H1 (cell line): ENCODE measurements around the gene ZNF516. TPM values are rescaled to one million over a fixed set of nuclear protein-coding genes. Genes with fewer than 3 reads are reported as not detected.
A peak's percentile ranks its signal among the peaks of the same experiment; 100 is the strongest.

ENCODE experiments used
- CTCF ChIA-PET: fragments of 300-600 bp; sonication (Branson Sonifier 250); formaldehyde crosslinking; loops from one replicate; lab custom pipeline; 2021; ENCODE audit not compliant: partially characterized antibody; lab: Charles Lee
- POLR2A ChIA-PET: fragments of 300-600 bp; sonication (Branson Sonifier 250); formaldehyde crosslinking; loops from one replicate; lab custom pipeline; 2021; ENCODE audit warnings: inconsistent platforms; ENCODE audit not compliant: partially characterized antibody; lab: Charles Lee
- DNase-seq, 2 experiments: peaks; one replicate each; pipeline versions ENCODE4 v3.0.0 to v3.0.0-alpha.2; 2010 to 2022; ENCODE audit warnings: low spot score in 2 of 2, low read depth in 1 of 2, mixed read lengths in 1 of 2
- FAIRE-seq: peaks from 2 replicates; lab custom pipeline; 2011; peaks lifted over from hg19 to GRCh38; lab: Jason Lieb, UNC
- H2AFZ ChIP-seq: 2 replicates; pipeline ENCODE4 v1.8.1; 2012; ENCODE audit warnings: low read length, inconsistent platforms
- H2AK5ac ChIP-seq: 2 replicates; pipeline ENCODE4 v1.6.1; 2013; ENCODE audit warnings: low read depth, low read length
- H2BK120ac ChIP-seq: replicated peaks from 2 replicates; pipeline ENCODE3; 2013; ENCODE audit warnings: low read depth, low read length, inconsistent platforms
- H2BK12ac ChIP-seq: 2 replicates; pipeline ENCODE4 v1.6.1; 2013; ENCODE audit warnings: low read depth, low read length
- H2BK15ac ChIP-seq: 2 replicates; pipeline ENCODE4 v1.6.1; 2013; ENCODE audit warnings: low read length
- H2BK20ac ChIP-seq: 2 replicates; pipeline ENCODE4 v1.6.1; 2013; ENCODE audit warnings: low read length
- H2BK5ac ChIP-seq: 2 replicates; pipeline ENCODE4 v1.6.1; 2013; ENCODE audit warnings: low read depth, low read length
- H3K14ac ChIP-seq: 2 replicates; pipeline ENCODE4 v1.6.1; 2013; ENCODE audit warnings: inconsistent platforms; ENCODE audit not compliant: insufficient read length
- H3K18ac ChIP-seq: 2 replicates; pipeline ENCODE4 v1.6.1; 2013; ENCODE audit warnings: low read length; ENCODE audit errors: extremely low read depth
- H3K23ac ChIP-seq: 2 replicates; pipeline ENCODE4 v1.6.1; 2013; ENCODE audit warnings: inconsistent platforms; ENCODE audit not compliant: insufficient read length
- H3K23me2 ChIP-seq: 2 replicates; pipeline ENCODE4 v1.6.1; 2013; ENCODE audit warnings: low read depth, low read length
- H3K27ac ChIP-seq: 2 replicates; pipeline ENCODE4 v1.6.1; 2011; ENCODE audit warnings: low read depth, low read length, inconsistent platforms
- H3K27me3 ChIP-seq, 4 experiments: replicated peaks in 1 of 4; 1 replicate in 1 of 4; 2 replicates in 3 of 4; pipeline versions ENCODE4 v1.6.1 to v1.8.1; 2011 to 2013; ENCODE audit warnings: low read length in 3 of 4, mild to moderate bottlenecking in 3 of 4, inconsistent platforms in 2 of 4, mixed read lengths in 2 of 4, moderate library complexity in 1 of 4; ENCODE audit not compliant: control insufficient read depth in 3 of 4, insufficient read depth in 3 of 4; ENCODE audit errors: extremely low read depth in 1 of 4
- H3K36me3 ChIP-seq, 4 experiments: 2 replicates each; pipeline versions ENCODE4 v1.6.1 to v1.8.1; 2011 to 2013; ENCODE audit warnings: mild to moderate bottlenecking in 4 of 4, low read length in 3 of 4, moderate library complexity in 2 of 4, control low read depth in 1 of 4, inconsistent platforms in 1 of 4; ENCODE audit not compliant: insufficient read depth in 4 of 4, control insufficient read depth in 2 of 4
- H3K4ac ChIP-seq: replicated peaks from 2 replicates; pipeline ENCODE3; 2013; ENCODE audit warnings: low read length, low read depth, mixed read lengths, inconsistent platforms; ENCODE audit not compliant: insufficient read length
- H3K4me1 ChIP-seq, 4 experiments: replicated peaks in 1 of 4; 1 replicate in 1 of 4; 2 replicates in 3 of 4; pipeline versions ENCODE4 v1.6.1 to v1.8.1; 2011 to 2013; ENCODE audit warnings: low read length in 3 of 4, inconsistent platforms in 2 of 4, mixed read lengths in 1 of 4; ENCODE audit not compliant: insufficient read depth in 4 of 4, control insufficient read depth in 3 of 4
- H3K4me2 ChIP-seq, 2 experiments: 2 replicates each; pipeline versions ENCODE4 v1.6.1 to v1.8.1; 2011 to 2013; ENCODE audit warnings: low read depth in 2 of 2, low read length in 2 of 2, control low read depth in 1 of 2, inconsistent platforms in 1 of 2, mild to moderate bottlenecking in 1 of 2; ENCODE audit not compliant: insufficient read depth in 1 of 2
- H3K4me3 ChIP-seq, 4 experiments: fragments of 200-600, 300-600 bp in 1 of 4; sonication (generic), shearing (Covaris generic), sonication (Bioruptor Twin) in 1 of 4; 2 replicates each; pipeline versions ENCODE4 v1.5.1 to v1.8.1; 2011 to 2016; ENCODE audit warnings: low read length in 4 of 4, low read depth in 3 of 4, control low read depth in 2 of 4, inconsistent platforms in 2 of 4, mild to moderate bottlenecking in 2 of 4, mixed read lengths in 1 of 4, moderate library complexity in 1 of 4; ENCODE audit not compliant: insufficient read depth in 2 of 4; ENCODE audit errors: extremely low read depth in 1 of 4
- H3K56ac ChIP-seq: replicated peaks from 2 replicates; pipeline ENCODE3; 2013; ENCODE audit warnings: low read depth, mild to moderate bottlenecking, mixed read lengths, low read length, inconsistent platforms; ENCODE audit not compliant: insufficient read length
- H3K79me1 ChIP-seq: 2 replicates; pipeline ENCODE4 v1.6.1; 2013; ENCODE audit warnings: low read depth, low read length, control low read depth
- H3K79me2 ChIP-seq, 2 experiments: 2 replicates each; pipeline versions ENCODE4 v1.6.1 to v1.8.1; 2012 to 2013; ENCODE audit warnings: low read length in 2 of 2, mild to moderate bottlenecking in 2 of 2, inconsistent platforms in 1 of 2; ENCODE audit not compliant: insufficient read depth in 2 of 2, control insufficient read depth in 1 of 2
- H3K9ac ChIP-seq, 4 experiments: replicated peaks in 1 of 4; 1 replicate in 1 of 4; 2 replicates in 3 of 4; pipeline versions ENCODE4 v1.6.1 to v1.8.1; 2011 to 2013; ENCODE audit warnings: low read depth in 3 of 4, low read length in 3 of 4, control low read depth in 2 of 4, mild to moderate bottlenecking in 2 of 4, moderate library complexity in 2 of 4, inconsistent platforms in 1 of 4; ENCODE audit errors: extremely low read depth in 1 of 4
- H3K9me3 ChIP-seq, 2 experiments: 2 replicates each; pipeline versions ENCODE4 v1.6.1 to v1.8.1; 2012 to 2013; ENCODE audit warnings: mild to moderate bottlenecking in 2 of 2, moderate library complexity in 2 of 2, control low read depth in 1 of 2, inconsistent platforms in 1 of 2, low read depth in 1 of 2, low read length in 1 of 2, mixed read lengths in 1 of 2; ENCODE audit not compliant: insufficient read depth in 2 of 2
- H4K20me1 ChIP-seq, 2 experiments: replicated peaks in 1 of 2; 2 replicates each; pipeline versions ENCODE3 to v1.8.1; 2011 to 2013; ENCODE audit warnings: inconsistent platforms in 2 of 2, low read length in 2 of 2, mild to moderate bottlenecking in 1 of 2; ENCODE audit not compliant: insufficient read depth in 2 of 2, control insufficient read depth in 1 of 2
- H4K5ac ChIP-seq: 2 replicates; pipeline ENCODE4 v1.6.1; 2013; ENCODE audit warnings: low read length, low read depth, mixed read lengths, inconsistent platforms; ENCODE audit not compliant: insufficient read length
- H4K8ac ChIP-seq: 2 replicates; pipeline ENCODE4 v1.8.0; 2013; ENCODE audit warnings: mild to moderate bottlenecking, moderate library complexity, low read length, inconsistent platforms; ENCODE audit not compliant: insufficient read depth; ENCODE audit errors: extremely low read depth
- H4K91ac ChIP-seq: replicated peaks from 2 replicates; pipeline ENCODE3; 2013; ENCODE audit warnings: low read length, mixed read lengths, inconsistent platforms; ENCODE audit not compliant: insufficient read length
- BCL11A ChIP-seq, 2 experiments: IDR thresholded peaks; one replicate each; pipeline ENCODE4 v1.6.1; 2011; ENCODE audit warnings: low read depth in 2 of 2, low read length in 2 of 2, mild to moderate bottlenecking in 2 of 2
- CBX5 ChIP-seq: fragments of 300-800, 300-1000 bp; sonication (generic); IDR thresholded peaks from 2 replicates; pipeline ENCODE4 v1.7.1; 2016; ENCODE audit warnings: antibody characterized with exemption, low read length, low read depth
- CBX8 ChIP-seq: fragments of 300-800, 300-1000 bp; sonication (generic); IDR thresholded peaks from 2 replicates; pipeline ENCODE4 v1.7.1; 2016; ENCODE audit warnings: low read depth, low read length, borderline replicate concordance
- CEBPB ChIP-seq: IDR thresholded peaks from 2 replicates; pipeline ENCODE4 v1.6.1; 2012; ENCODE audit warnings: low read depth, low read length
- CHD1 ChIP-seq: IDR thresholded peaks from 2 replicates; pipeline ENCODE4 v1.6.1; 2012; ENCODE audit warnings: low read depth, low read length, improper control_type of control experiment
- PHF8 ChIP-seq: fragments of 200-600 bp; sonication (generic); conservative IDR thresholded peaks from 2 replicates; pipeline ENCODE4 v1.7.1; 2012; ENCODE audit warnings: low read depth, mild to moderate bottlenecking, inconsistent platforms, low read length, moderate library complexity
- POLR2AphosphoS5 ChIP-seq: IDR thresholded peaks from 2 replicates; pipeline ENCODE4 v1.6.1; 2011; ENCODE audit warnings: low read depth, low read length
- RAD21 ChIP-seq, 2 experiments: IDR thresholded peaks in 1 of 2; conservative IDR thresholded peaks in 1 of 2; 2 replicates each; pipeline ENCODE4 v1.6.1; 2011; ENCODE audit warnings: low read depth in 2 of 2, low read length in 2 of 2, improper control_type of control experiment in 1 of 2, inconsistent platforms in 1 of 2, mild to moderate bottlenecking in 1 of 2, moderate library complexity in 1 of 2
- SAP30 ChIP-seq: fragments of 300-600 bp; sonication (generic); IDR thresholded peaks from 2 replicates; pipeline ENCODE4 v1.7.1; 2012; ENCODE audit warnings: low read length, moderate library complexity, mild to moderate bottlenecking, inconsistent platforms; ENCODE audit not compliant: insufficient read depth, insufficient replicate concordance
- SIN3A ChIP-seq, 2 experiments: IDR thresholded peaks in 1 of 2; conservative IDR thresholded peaks in 1 of 2; 2 replicates each; pipeline ENCODE4 v1.6.1; 2011 to 2012; ENCODE audit warnings: low read length in 2 of 2, improper control_type of control experiment in 1 of 2, low read depth in 1 of 2, mild to moderate bottlenecking in 1 of 2
- SP1 ChIP-seq: IDR thresholded peaks from 2 replicates; pipeline ENCODE4 v1.6.1; 2011; ENCODE audit warnings: low read depth, low read length
- YY1 ChIP-seq: IDR thresholded peaks from 2 replicates; pipeline ENCODE4 v1.6.1; 2011; ENCODE audit warnings: low read depth, mild to moderate bottlenecking, low read length
- WGBS, 2 experiments: shearing (Covaris generic) in 1 of 2; methylation state at CpG; one replicate each; pipeline versions ENCODE4 v1.1.6 to v1.1.7; 2013 to 2015; ENCODE audit warnings: low lambda C conversion rate in 2 of 2, mixed read lengths in 2 of 2, inconsistent platforms in 1 of 2, low coverage in 1 of 2, missing lambda C conversion rate in 1 of 2; ENCODE audit not compliant: insufficient replicate concordance in 2 of 2, insufficient coverage in 1 of 2, insufficient read length in 1 of 2; ENCODE audit errors: extremely low coverage in 1 of 2, missing lambda C conversion rate in 1 of 2; 5-methylcytosine and 5-hydroxymethylcytosine counted together
- polyA plus RNA-seq, 7 experiments: library from polyadenylated mRNA; depleted of rRNA in 3 of 7; stranded (reverse) in 5 of 7; unstranded in 2 of 7; fragments of >200 nt in 5 of 7; fragments of 200-250 nt in 2 of 7; gene quantifications; 1 replicate in 5 of 7; 2 replicates in 1 of 7; 4 replicates in 1 of 7; pipeline versions ENCODE4 v1.2.1 to v1.2.3, GENCODE V29; 2011 to 2013; ENCODE audit warnings: missing spikeins in 2 of 7, mixed read lengths in 2 of 7
- total RNA-seq: library from RNA; stranded (reverse); fragmentation: NEBNext Ultra II Directional; extraction: Animal tissue kit (Norgen Biotek cat#: 25700); gene quantifications from 2 replicates; pipeline ENCODE4 v1.2.1, GENCODE V29; 2021

ZNF516 gene
- total and polyA plus RNA-seq, 2 of the 8 experiments (the other 6 are each of a cell fraction or from before 2014, with no cell fraction given): 7.3 to 17.0 TPM

GRCh38 chr18:76405681-76406356, 89.2 kb downstream of the ZNF516 start:
- POLR2A ChIA-PET: no interaction called here
- Histone ChIP-seq H3K4me3 (no peak overlapping the region), H2BK15ac (peak overlapping the region; percentile 65; the same call in 1 of the 2 replicates), H3K4me1 (no peaks in the 10 kb centered on the region), H4K5ac (no peak overlapping the region), H3K27ac (no peak overlapping the region), H3K23me2 (no peaks in the 10 kb centered on the region; the same call in 1 of the 2 replicates), H3K79me1 (peaks cover 12% of the 10 kb centered on the region), H3K27me3 (no peaks in the 10 kb centered on the region), H3K4me2 (no peak overlapping the region), H4K20me1 (peaks cover 2 to 13% of the 10 kb centered on the region in 2 experiments), H3K79me2 (no peaks in the 10 kb centered on the region; a peak in 1 of 4 replicates), H3K23ac (no peak overlapping the region), H4K8ac (peak overlapping the region; percentile 74; the same call in 1 of the 2 replicates), H4K91ac (no peak overlapping the region), H3K9me3 (no peaks in the 10 kb centered on the region), H2BK20ac (no peak overlapping the region), H3K56ac (no peak overlapping the region), H3K14ac (no peak overlapping the region), H3K4ac (no peak overlapping the region), H2BK12ac (no peak overlapping the region), H2BK5ac (no peak overlapping the region), H2BK120ac (no peak overlapping the region), H3K36me3 (no peaks in the 10 kb centered on the region), H2AK5ac (no peak overlapping the region), H3K18ac (no peak overlapping the region), H2AFZ (no peak overlapping the region), H3K9ac (no peak overlapping the region)
- DNase-seq (peak; percentile 43 to 87), FAIRE-seq (no peak)
- 73% methylated on average over 37 of the region's 37 CpGs; no CpG with 5 or more reads in 1 of the 2 experiments for WGBS, 2 experiments
- CTCF ChIA-PET: interaction anchor here (0.6 to 2.0 kb wide), 7 partner anchors 18 to 294 kb away, joined by 3 to 14 read pairs (median 3); no protein-coding TSS in a partner anchor
- TF ChIP-seq YY1: peak; percentile 43; the same call in 1 of the 2 replicates
- no peak for TF ChIP-seq POLR2AphosphoS5
- no peak for TF ChIP-seq CBX5
- peak; percentile 63 to 73 for TF ChIP-seq RAD21 (IDR thresholded peaks at IDR 0.05 in 1 of 2, conservative IDR thresholded peaks at IDR 0.05 in 1 of 2; ENCODE audit: low read depth in 2 of 2, low read length in 2 of 2)
- no peak for TF ChIP-seq SP1
- no peak for TF ChIP-seq PHF8
- no peak for TF ChIP-seq CEBPB
- TF ChIP-seq SIN3A (conservative IDR thresholded peaks at IDR 0.05 in 1 of 2, IDR thresholded peaks at IDR 0.05 in 1 of 2; ENCODE audit: low read depth in 1 of 2, low read length in 2 of 2): 0 out of 4 replicates have a peak, but pooled peaks of 1 of the 2 experiments have one; percentile 33
- TF ChIP-seq CHD1: no peak
- no peak for TF ChIP-seq BCL11A (IDR thresholded peaks at IDR 0.05; ENCODE audit: low read depth in 2 of 2, low read length in 2 of 2)
- no peak for TF ChIP-seq CBX8
- TF ChIP-seq SAP30: no peak
